Measurements from ENCODE around the gene RHEBL1. TPM values are rescaled to one million over a fixed set of nuclear protein-coding genes. Genes with fewer than 3 reads are reported as not detected.
A peak's percentile ranks its signal among the peaks of the same experiment; 100 is the strongest.

The RHEBL1 gene
- total RNA-seq, 1 experiment from 2014 or later, result 2.9 TPM

GRCh38 chr12:49037111-49037946 lies 32.5 kb downstream of the RHEBL1 start:
- no peaks in the 10 kb centered on the region for H3K9me3 ChIP-seq (ENCODE audit: insufficient read depth, low read depth)
- H3F3A ChIP-seq (ENCODE audit: insufficient read depth, low read depth), result no peaks in the 10 kb centered on the region
- peaks cover 12% of the 10 kb centered on the region for H4K20me1 ChIP-seq (ENCODE audit: insufficient read depth)
- no peak for TF ChIP-seq CTCF (conservative IDR thresholded peaks at IDR 0.05)
- TF ChIP-seq EZH2 (IDR thresholded peaks at IDR 0.05; ENCODE audit: low read depth), result no peak
- CTCF ChIA-PET, result interaction anchor here (0.5 kb wide), 1 partner anchor 200 kb away, joined by 8 read pairs; no protein-coding TSS in a partner anchor
- intact Hi-C loops (cut with micrococcal nuclease; ENCODE audit: unreplicated experiment), result no loop called here
- H3K27me3 ChIP-seq (ENCODE audit: insufficient read depth, low read depth), result no peaks in the 10 kb centered on the region
- H3K9me2 ChIP-seq (ENCODE audit: insufficient read depth), result no peaks in the 10 kb centered on the region
- no peaks in the 10 kb centered on the region for H3K79me2 ChIP-seq (ENCODE audit: low read depth)
- H3K36me3 ChIP-seq (ENCODE audit: low read depth), result peaks cover 11% of the 10 kb centered on the region; the same call in 1 of the 2 replicates
- peak in 1 of 2 experiments; percentile 21 for DNase-seq
- POLR2A ChIA-PET (ENCODE audit: unreplicated experiment), result no interaction called here
- no TSS peak for BruUV-seq (replicated peaks)
- no peak overlapping the region for H3K27ac ChIP-seq
- no peak overlapping the region for H3K4me2 ChIP-seq
- H2AFZ ChIP-seq, result no peak overlapping the region
- H3K4me3 ChIP-seq, result no peak overlapping the region
- no peaks in the 10 kb centered on the region for H3K4me1 ChIP-seq (replicated peaks; ENCODE audit: insufficient read depth)

GRCh38 chr12:49036029-49036428 lies 33.8 kb downstream of the RHEBL1 start:
- BruUV-seq (replicated peaks), result no TSS peak
- TF ChIP-seq EZH2 (IDR thresholded peaks at IDR 0.05; ENCODE audit: low read depth), result no peak
- TF ChIP-seq CTCF (conservative IDR thresholded peaks at IDR 0.05), result no peak
- H3K36me3 ChIP-seq (ENCODE audit: low read depth), result peaks cover 8% of the 10 kb centered on the region; the same call in 1 of the 2 replicates
- H3K27me3 ChIP-seq (ENCODE audit: insufficient read depth, low read depth), result no peaks in the 10 kb centered on the region
- no peak overlapping the region for H3K27ac ChIP-seq
- no peak for DNase-seq
- H3K9me3 ChIP-seq (ENCODE audit: insufficient read depth, low read depth), result no peaks in the 10 kb centered on the region
- H3K4me2 ChIP-seq, result no peak overlapping the region
- no peaks in the 10 kb centered on the region for H3K9me2 ChIP-seq (ENCODE audit: insufficient read depth)
- ChIA-PET CTCF (no interaction called here), POLR2A (ENCODE audit: unreplicated experiment) (interaction anchor here (0.7 kb wide), 1 partner anchor 261 kb away, joined by 9 read pairs; no protein-coding TSS in a partner anchor)
- no peak overlapping the region for H2AFZ ChIP-seq
- H4K20me1 ChIP-seq (ENCODE audit: insufficient read depth), result peaks cover 16% of the 10 kb centered on the region
- H3K4me3 ChIP-seq, result no peak overlapping the region
- intact Hi-C loops (cut with micrococcal nuclease; ENCODE audit: unreplicated experiment), result no loop called here
- H3K79me2 ChIP-seq (ENCODE audit: low read depth), result no peaks in the 10 kb centered on the region
- H3F3A ChIP-seq (ENCODE audit: insufficient read depth, low read depth), result no peaks in the 10 kb centered on the region
- H3K4me1 ChIP-seq (replicated peaks; ENCODE audit: insufficient read depth), result no peaks in the 10 kb centered on the region

GRCh38 chr12:49034286-49034622 lies 35.5 kb downstream of the RHEBL1 start:
- Histone ChIP-seq H3K9me3 (ENCODE audit: insufficient read depth, low read depth) (no peaks in the 10 kb centered on the region), H3K9me2 (ENCODE audit: insufficient read depth) (no peaks in the 10 kb centered on the region), H4K20me1 (ENCODE audit: insufficient read depth) (peaks cover 16% of the 10 kb centered on the region), H3K27ac (no peak overlapping the region), H3K4me3 (no peak overlapping the region), H2AFZ (no peak overlapping the region), H3K36me3 (ENCODE audit: low read depth) (peaks cover 5% of the 10 kb centered on the region; the same call in 1 of the 2 replicates), H3K4me1 (replicated peaks; ENCODE audit: insufficient read depth) (no peaks in the 10 kb centered on the region), H3K4me2 (no peak overlapping the region), H3K27me3 (ENCODE audit: insufficient read depth, low read depth) (no peaks in the 10 kb centered on the region), H3F3A (ENCODE audit: insufficient read depth, low read depth) (no peaks in the 10 kb centered on the region), H3K79me2 (ENCODE audit: low read depth) (no peaks in the 10 kb centered on the region)
- intact Hi-C loops (cut with micrococcal nuclease; ENCODE audit: unreplicated experiment), result no loop called here
- ChIA-PET CTCF (no interaction called here), POLR2A (ENCODE audit: unreplicated experiment) (interaction anchor here (0.7 kb wide), 1 partner anchor 35 kb away, joined by 4 read pairs; no protein-coding TSS in a partner anchor)
- no peak for DNase-seq
- no peak for TF ChIP-seq EZH2 (IDR thresholded peaks at IDR 0.05; ENCODE audit: low read depth)
- no TSS peak for BruUV-seq (replicated peaks)
